Mammary epithelial cell (primary cell): ENCODE measurements around the gene EEF1G.

ENCODE experiments used
- CTCF ChIP-seq, 2 donors: IDR thresholded peaks in 1 of 2; conservative IDR thresholded peaks in 1 of 2; 2 replicates each; pipeline ENCODE4 v1.5.1; 2011 to 2012; ENCODE audit warnings: inconsistent platforms in 2 of 2, low read length in 2 of 2, mild to moderate bottlenecking in 2 of 2, control low read depth in 1 of 2, low read depth in 1 of 2; ENCODE audit not compliant: insufficient read depth in 1 of 2; ENCODE audit errors: extremely low read depth in 1 of 2
- EZH2 ChIP-seq: IDR thresholded peaks from 2 replicates; pipeline ENCODE4 v1.6.1; 2012; ENCODE audit warnings: low read length, inconsistent platforms, borderline replicate concordance

GRCh38 chr11:62621027-62621566 is 47.4 kb upstream of the EEF1G start:
- TF ChIP-seq CTCF (conservative IDR thresholded peaks at IDR 0.05 in 1 of 2, IDR thresholded peaks at IDR 0.05 in 1 of 2; ENCODE audit: extremely low read depth in 1 of 2, insufficient read depth in 1 of 2, low read depth in 1 of 2, low read length in 2 of 2): no peak
- TF ChIP-seq EZH2: no peak
